ENCODE measurements around the gene TMEM212. TPM values are rescaled to one million over a fixed set of nuclear protein-coding genes. Genes with fewer than 3 reads are reported as not detected.

TMEM212 gene
- total and polyA plus RNA-seq, 2 donors (not counting 1 experiment from before 2014, with no cell fraction given): not detected

DNA sequence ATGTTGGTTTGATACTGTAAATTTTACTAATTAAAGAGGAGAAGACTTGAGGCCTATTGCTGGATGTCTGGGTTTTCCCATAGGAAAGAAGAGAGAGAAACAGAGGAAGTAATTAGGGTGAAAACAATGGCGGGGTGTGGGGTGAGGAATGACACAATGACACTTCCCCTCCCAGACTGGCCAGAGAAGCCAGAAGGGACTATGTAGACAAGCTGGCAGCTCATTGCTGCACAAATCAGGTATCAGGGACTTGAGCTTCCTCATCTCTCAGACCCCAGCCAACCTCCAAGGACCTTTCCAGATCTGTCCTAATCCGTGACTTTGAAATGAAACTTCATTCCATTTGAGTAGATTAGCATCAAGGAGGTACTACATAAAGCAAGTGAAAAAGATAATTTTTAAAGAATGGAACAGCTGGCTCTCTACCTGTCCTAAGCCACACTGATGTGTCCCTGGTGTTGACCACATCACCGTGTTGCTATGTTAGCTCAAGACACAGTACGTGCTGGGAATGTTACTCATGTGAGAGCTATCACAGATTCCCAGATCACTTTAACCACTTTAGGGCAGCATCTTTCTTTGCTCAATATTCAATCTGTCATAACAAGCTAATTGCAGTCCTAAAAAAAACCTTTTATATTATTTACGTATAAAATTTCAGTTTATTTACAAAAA, 22.2 kb downstream of the TMEM212 start:
- H3K27ac Mint-ChIP-seq: no peak overlapping the region
- 100% methylated on average over 2 of the region's 5 CpGs for WGBS (ENCODE audit: insufficient coverage)
- ChIA-PET POLR2A (no interaction called here), CTCF (no interaction called here)
- Histone ChIP-seq H2AFZ (ENCODE audit: insufficient read depth, low read depth, low read length, poor library complexity, severe bottlenecking) (no peak overlapping the region), H3K9ac (ENCODE audit: low read length) (no peak overlapping the region), H3K9me3 (ENCODE audit: control extremely low read depth in 1 of 3, control insufficient read depth in 2 of 3, insufficient read depth in 1 of 3, low read length in 2 of 3) (no peaks in the 10 kb centered on the region), H3K4me1 (ENCODE audit: control insufficient read depth in 2 of 2, insufficient read depth in 2 of 2, low read length in 2 of 2) (no peaks in the 10 kb centered on the region), H3K36me3 (replicated peaks in 1 of 2; ENCODE audit: control extremely low read depth in 1 of 2, control insufficient read depth in 1 of 2, extremely low read depth in 1 of 2, insufficient read depth in 2 of 2, low read length in 1 of 2) (no peaks in the 10 kb centered on the region), H3K27me3 (replicated peaks in 1 of 4; ENCODE audit: control extremely low read depth in 1 of 4, control insufficient read depth in 3 of 4, insufficient read depth in 4 of 4, low read length in 3 of 4) (no peaks in the 10 kb centered on the region), H4K20me1 (ENCODE audit: control insufficient read depth, insufficient read depth, low read length, poor library complexity, severe bottlenecking) (no peaks in the 10 kb centered on the region), H3K4me2 (replicated peaks; ENCODE audit: low read depth, low read length, poor library complexity, severe bottlenecking) (no peak overlapping the region), H3K79me2 (ENCODE audit: control insufficient read depth, insufficient read depth, low read length) (no peaks in the 10 kb centered on the region), H3K27ac (ENCODE audit: low read length in 2 of 2) (no peak overlapping the region), H3K4me3 (ENCODE audit: control extremely low read depth in 1 of 5, extremely low read depth in 1 of 5, insufficient read depth in 1 of 5, low read depth in 2 of 5, low read length in 4 of 5) (no peak overlapping the region)
- no peaks in the 10 kb centered on the region for H3K4me1 Mint-ChIP-seq
- H3K4me3 Mint-ChIP-seq: no peak overlapping the region
- ATAC-seq (ENCODE audit: low read depth) (no peak), DNase-seq (no peak)
- H3K9me3 Mint-ChIP-seq (ENCODE audit: insufficient read depth): no peaks in the 10 kb centered on the region
- intact Hi-C loops (cut with micrococcal nuclease): no loop called here
- no peaks in the 10 kb centered on the region for H3K27me3 Mint-ChIP-seq
- TF ChIP-seq, protein P1, sequence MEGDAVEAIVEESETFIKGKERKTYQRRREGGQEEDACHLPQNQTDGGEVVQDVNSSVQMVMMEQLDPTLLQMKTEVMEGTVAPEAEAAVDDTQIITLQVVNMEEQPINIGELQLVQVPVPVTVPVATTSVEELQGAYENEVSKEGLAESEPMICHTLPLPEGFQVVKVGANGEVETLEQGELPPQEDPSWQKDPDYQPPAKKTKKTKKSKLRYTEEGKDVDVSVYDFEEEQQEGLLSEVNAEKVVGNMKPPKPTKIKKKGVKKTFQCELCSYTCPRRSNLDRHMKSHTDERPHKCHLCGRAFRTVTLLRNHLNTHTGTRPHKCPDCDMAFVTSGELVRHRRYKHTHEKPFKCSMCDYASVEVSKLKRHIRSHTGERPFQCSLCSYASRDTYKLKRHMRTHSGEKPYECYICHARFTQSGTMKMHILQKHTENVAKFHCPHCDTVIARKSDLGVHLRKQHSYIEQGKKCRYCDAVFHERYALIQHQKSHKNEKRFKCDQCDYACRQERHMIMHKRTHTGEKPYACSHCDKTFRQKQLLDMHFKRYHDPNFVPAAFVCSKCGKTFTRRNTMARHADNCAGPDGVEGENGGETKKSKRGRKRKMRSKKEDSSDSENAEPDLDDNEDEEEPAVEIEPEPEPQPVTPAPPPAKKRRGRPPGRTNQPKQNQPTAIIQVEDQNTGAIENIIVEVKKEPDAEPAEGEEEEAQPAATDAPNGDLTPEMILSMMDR (IDR thresholded peaks at IDR 0.05): no peak
- TF ChIP-seq EZH2 (IDR thresholded peaks at IDR 0.05; ENCODE audit: borderline replicate concordance, insufficient read depth, low read depth, low read length, poor library complexity, severe bottlenecking): no peak

DNA sequence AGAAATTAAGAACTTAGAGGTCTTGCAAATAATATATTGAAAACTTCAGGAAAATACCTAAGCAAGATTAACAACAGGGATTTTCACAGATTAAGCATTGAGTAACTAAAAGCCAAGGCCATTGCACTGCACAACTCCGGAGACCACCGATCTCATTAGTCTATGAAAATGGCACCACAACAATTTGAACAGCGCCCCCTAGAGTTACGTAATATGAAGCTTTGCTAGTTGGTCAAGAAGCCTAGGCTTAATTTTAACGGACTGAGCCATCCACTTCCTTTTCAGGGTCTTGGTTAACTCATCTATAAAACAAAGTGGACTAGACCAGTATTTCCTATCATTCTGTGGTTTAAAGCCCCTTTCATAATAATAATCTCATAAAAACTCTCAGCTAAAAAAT, 24.8 kb downstream of the TMEM212 start:
- Histone ChIP-seq H3K4me3 (ENCODE audit: control extremely low read depth in 1 of 5, extremely low read depth in 1 of 5, insufficient read depth in 1 of 5, low read depth in 2 of 5, low read length in 4 of 5) (no peak overlapping the region), H3K79me2 (ENCODE audit: control insufficient read depth, insufficient read depth, low read length) (no peaks in the 10 kb centered on the region), H3K4me1 (ENCODE audit: control insufficient read depth in 2 of 2, insufficient read depth in 2 of 2, low read length in 2 of 2) (no peaks in the 10 kb centered on the region), H3K9ac (ENCODE audit: low read length) (no peak overlapping the region), H3K4me2 (replicated peaks; ENCODE audit: low read depth, low read length, poor library complexity, severe bottlenecking) (no peak overlapping the region), H3K36me3 (replicated peaks in 1 of 2; ENCODE audit: control extremely low read depth in 1 of 2, control insufficient read depth in 1 of 2, extremely low read depth in 1 of 2, insufficient read depth in 2 of 2, low read length in 1 of 2) (no peaks in the 10 kb centered on the region), H3K27ac (ENCODE audit: low read length in 2 of 2) (no peak overlapping the region), H2AFZ (ENCODE audit: insufficient read depth, low read depth, low read length, poor library complexity, severe bottlenecking) (no peak overlapping the region), H4K20me1 (ENCODE audit: control insufficient read depth, insufficient read depth, low read length, poor library complexity, severe bottlenecking) (no peaks in the 10 kb centered on the region), H3K9me3 (ENCODE audit: control extremely low read depth in 1 of 3, control insufficient read depth in 2 of 3, insufficient read depth in 1 of 3, low read length in 2 of 3) (peaks cover 0 to 1% (median 0%) of the 10 kb centered on the region in 3 donors), H3K27me3 (replicated peaks in 1 of 4; ENCODE audit: control extremely low read depth in 1 of 4, control insufficient read depth in 3 of 4, insufficient read depth in 4 of 4, low read length in 3 of 4) (no peaks in the 10 kb centered on the region)
- intact Hi-C loops (cut with micrococcal nuclease): no loop called here
- no peaks in the 10 kb centered on the region for H3K9me3 Mint-ChIP-seq (ENCODE audit: insufficient read depth)
- ATAC-seq (ENCODE audit: low read depth): no peak
- CTCF ChIA-PET: no interaction called here
- H3K27me3 Mint-ChIP-seq: peaks cover 3% of the 10 kb centered on the region
- 89% methylated on average over 4 of the region's 5 CpGs for WGBS (ENCODE audit: insufficient coverage)
- TF ChIP-seq, protein P1 (IDR thresholded peaks at IDR 0.05): no peak
- TF ChIP-seq EZH2 (IDR thresholded peaks at IDR 0.05; ENCODE audit: borderline replicate concordance, insufficient read depth, low read depth, low read length, poor library complexity, severe bottlenecking): no peak
- no peak for DNase-seq
- H3K4me3 Mint-ChIP-seq: no peak overlapping the region
- H3K4me1 Mint-ChIP-seq: no peaks in the 10 kb centered on the region
- no peak overlapping the region for H3K27ac Mint-ChIP-seq
- POLR2A ChIA-PET: no interaction called here
